Testis (tissue), 3 donors: ENCODE data around the gene TRIM72. TPM values are rescaled to one million over a fixed set of nuclear protein-coding genes. Genes with fewer than 3 reads are reported as not detected.

Experiments
- DNase-seq: peaks from one replicate; pipeline ENCODE4 v3.0.0-alpha.2; 2019
- H3K27ac ChIP-seq, 2 donors: fragments of 200-600 bp; sonication (generic); one replicate each; pipeline ENCODE4 v1.5.1; 2019
- H3K27me3 ChIP-seq: fragments of 200-600 bp; sonication (generic); one replicate; pipeline ENCODE4 v1.5.1; 2019
- H3K36me3 ChIP-seq: fragments of 200-600 bp; sonication (generic); one replicate; pipeline ENCODE4 v1.5.1; 2017; ENCODE audit warnings: low read depth; ENCODE audit errors: missing control alignments
- H3K4me1 ChIP-seq: fragments of 200-600 bp; sonication (generic); one replicate; pipeline ENCODE4 v1.5.1; 2019
- H3K4me3 ChIP-seq, 2 donors: fragments of 200-600 bp; sonication (generic); one replicate each; pipeline ENCODE4 v1.5.1; 2017 to 2019
- H3K9me3 ChIP-seq: fragments of 200-600 bp; sonication (generic); one replicate; pipeline ENCODE4 v1.5.1; 2017
- CTCF ChIP-seq, 3 experiments: fragments of 450-650 bp in 2 of 3; fragments of 200-600 bp in 1 of 3; sonication (generic) in 1 of 3; IDR thresholded peaks; one replicate each; pipeline ENCODE4 v1.5.1; 2016 to 2019; ENCODE audit warnings: antibody characterized with exemption in 3 of 3, mild to moderate bottlenecking in 2 of 3, moderate library complexity in 1 of 3
- POLR2A ChIP-seq: fragments of 450-650 bp; IDR thresholded peaks from one replicate; pipeline ENCODE4 v1.6.1; 2017; ENCODE audit warnings: antibody characterized with exemption, mild to moderate bottlenecking, moderate library complexity
- WGBS, 2 donors: methylation state at CpG; one replicate each; pipeline ENCODE4 v1.1.5; 2018; 5-methylcytosine and 5-hydroxymethylcytosine counted together
- intact Hi-C: fragments of 100-400 bp; cut with DNase I; formaldehyde crosslinking; loops from one replicate; pipeline ENCODE4 v1.15.1; 2023; ENCODE audit warnings: low total_unique reads
- polyA plus RNA-seq: library from polyadenylated mRNA; stranded (reverse); fragments of 350-450 nt; fragmentation: Illumina TruSeq; extraction: RNeasy Lipid Tissue Mini Kit (QIAGEN cat#74804); gene quantifications from one replicate; pipeline ENCODE4 v1.2.3, GENCODE V29; 2014; ENCODE audit warnings: low read depth, low replicate concordance; ENCODE audit not compliant: insufficient read depth
- total RNA-seq, 2 donors: library from RNA; depleted of rRNA; stranded (reverse); fragments of >200 nt; gene quantifications; one replicate each; pipeline ENCODE4 v1.2.3, GENCODE V29; 2016

TRIM72 gene
- total and polyA plus RNA-seq, 3 donors from 2014 or later, result 0.50 to 0.58 (median 0.55) TPM

GRCh38 chr16:31221357-31222160, 7.6 kb downstream of the TRIM72 start:
- DNase-seq, result no peak
- H3K4me1 ChIP-seq, result peaks cover 4% of the 10 kb centered on the region
- no peak overlapping the region for H3K27ac ChIP-seq
- TF ChIP-seq CTCF (IDR thresholded peaks at IDR 0.05) (no peak), POLR2A (no peak)
- intact Hi-C loops, result no loop called here
- WGBS, 2 donors, result 69 to 78% methylated on average over 12 of the region's 12 CpGs
- no peak overlapping the region for H3K4me3 ChIP-seq
- no peaks in the 10 kb centered on the region for H3K36me3 ChIP-seq
- H3K9me3 ChIP-seq, result no peaks in the 10 kb centered on the region
- no peaks in the 10 kb centered on the region for H3K27me3 ChIP-seq

DNA sequence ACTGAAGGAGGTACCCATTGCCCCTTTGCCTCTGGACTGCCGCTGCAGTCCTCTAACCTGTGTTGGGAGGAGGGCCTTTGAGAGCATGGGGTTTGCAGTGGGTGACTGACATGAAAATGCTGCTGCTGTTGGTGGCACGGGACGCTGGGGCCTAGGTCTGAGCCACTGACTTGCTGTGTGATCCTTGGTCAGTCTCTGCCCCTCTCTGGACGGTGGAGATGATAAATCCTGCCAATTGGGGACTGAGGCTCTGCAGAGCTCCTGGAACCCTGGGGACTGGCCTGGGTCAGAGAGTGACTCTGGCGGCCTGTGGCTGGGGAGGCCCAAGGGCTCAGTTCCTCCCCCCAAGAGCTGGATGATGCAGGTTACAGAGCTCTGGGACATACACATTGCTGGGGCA, 9.1 kb downstream of the TRIM72 start:
- Histone ChIP-seq H3K36me3 (no peaks in the 10 kb centered on the region), H3K4me1 (no peaks in the 10 kb centered on the region), H3K4me3 (no peak overlapping the region), H3K27me3 (no peaks in the 10 kb centered on the region), H3K27ac (no peak overlapping the region), H3K9me3 (no peaks in the 10 kb centered on the region)
- intact Hi-C loops, result no loop called here
- TF ChIP-seq CTCF (IDR thresholded peaks at IDR 0.05) (no peak), POLR2A (no peak)
- WGBS, 2 donors, result 90 to 100% methylated on average over 2 to 5 of the region's 5 CpGs
- no peak for DNase-seq

GRCh38 chr16:31224092-31224955, 10.4 kb downstream of the TRIM72 start:
- peak overlapping the region; percentile 15 to 39 for H3K4me3 ChIP-seq
- no peaks in the 10 kb centered on the region for H3K36me3 ChIP-seq
- H3K4me1 ChIP-seq, result no peaks in the 10 kb centered on the region
- intact Hi-C loops, result no loop called here
- no peak for TF ChIP-seq POLR2A
- no peak for TF ChIP-seq CTCF (IDR thresholded peaks at IDR 0.05)
- no peaks in the 10 kb centered on the region for H3K9me3 ChIP-seq
- H3K27ac ChIP-seq, result no peak overlapping the region
- DNase-seq, result peak; percentile 24
- 74 to 84% methylated on average over 12 to 79 of the region's 80 CpGs for WGBS, 2 donors
- no peaks in the 10 kb centered on the region for H3K27me3 ChIP-seq

DNA sequence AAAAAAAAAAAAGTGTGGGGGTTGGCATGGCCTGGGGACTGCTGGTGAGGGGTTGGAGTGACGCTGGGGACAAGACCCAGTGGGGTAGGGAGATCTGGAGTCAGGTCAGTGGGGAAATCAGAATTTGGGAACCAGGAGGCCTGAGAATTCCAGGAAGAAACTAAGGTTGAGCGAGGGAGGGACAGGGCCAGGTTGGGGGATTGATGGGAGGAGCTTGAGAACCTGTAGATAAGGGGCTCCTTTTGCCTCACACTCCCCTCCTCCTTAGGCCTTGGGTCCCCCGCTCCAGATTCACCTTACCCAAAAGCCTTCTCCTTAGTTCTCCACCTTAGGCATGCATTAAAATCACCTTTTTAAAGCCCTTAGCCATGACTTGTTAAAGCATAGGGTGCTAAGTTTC, 11.3 kb downstream of the TRIM72 start:
- Histone ChIP-seq H3K27ac (no peak overlapping the region), H3K9me3 (no peaks in the 10 kb centered on the region), H3K4me3 (no peak overlapping the region), H3K27me3 (no peaks in the 10 kb centered on the region), H3K36me3 (no peaks in the 10 kb centered on the region), H3K4me1 (no peaks in the 10 kb centered on the region)
- TF ChIP-seq POLR2A (no peak), CTCF (IDR thresholded peaks at IDR 0.05) (no peak)
- WGBS, 2 donors, result 88 to 94% methylated on average over 3 of the region's 3 CpGs
- DNase-seq, result no peak
- intact Hi-C loops, result no loop called here
